Activated CD8-positive, alpha-beta T cell treated with anti-CD3 and anti-CD28 coated beads for 36 hours (primary cell): ENCODE results near the gene RAB3GAP2. TPM values are rescaled to one million over a fixed set of nuclear protein-coding genes. Genes with fewer than 3 reads are reported as not detected.
A peak's percentile ranks its signal among the peaks of the same experiment; 100 is the strongest.

Experiments
- ATAC-seq: fragments of 200-7000 bp; cut with Tn5 transposase; one replicate; pipeline ENCODE4 v1.10.0; 2021; ENCODE audit warnings: mild to moderate bottlenecking, moderate library complexity
- CTCF ChIA-PET: fragments of 350-600 bp; sonication (Branson Sonifier 250); formaldehyde crosslinking; loops from one replicate; lab custom pipeline; 2021; ENCODE audit warnings: antibody characterized with exemption; lab: Charles Lee
- POLR2A ChIA-PET: fragments of 350-600 bp; sonication (Branson Sonifier 250); formaldehyde crosslinking; loops from one replicate; lab custom pipeline; 2021; ENCODE audit warnings: antibody characterized with exemption; lab: Charles Lee
- DNase-seq: peaks from one replicate; pipeline ENCODE4 v3.0.0-alpha.2; 2020
- H3K27ac Mint-ChIP-seq: one replicate; pipeline ENCODE4 v1.8.0; 2021; ENCODE audit warnings: mild to moderate bottlenecking, mixed read lengths
- H3K27me3 Mint-ChIP-seq: one replicate; pipeline ENCODE4 v1.8.0; 2021; ENCODE audit warnings: mixed read lengths
- H3K36me3 Mint-ChIP-seq: one replicate; pipeline ENCODE4 v1.8.0; 2021; ENCODE audit warnings: low read depth, mixed read lengths
- H3K4me1 Mint-ChIP-seq: one replicate; pipeline ENCODE4 v1.8.0; 2021; ENCODE audit warnings: low read depth, mixed read lengths
- H3K4me3 Mint-ChIP-seq: one replicate; pipeline ENCODE4 v1.8.0; 2021; ENCODE audit warnings: mild to moderate bottlenecking, moderate library complexity, mixed read lengths
- H3K9me3 Mint-ChIP-seq: one replicate; pipeline ENCODE4 v1.8.0; 2021; ENCODE audit warnings: mixed read lengths
- intact Hi-C: fragments of 100-400 bp; cut with micrococcal nuclease; formaldehyde crosslinking; loops from one replicate; pipeline ENCODE4 v1.10.0; 2022
- total RNA-seq, 2 experiments: library from RNA; stranded (reverse); gene quantifications; one replicate each; pipeline ENCODE4 v1.2.3, GENCODE V29; 2021
- TF ChIP-seq, protein P1 (sequence below): fragments of 200-600 bp; IDR thresholded peaks from one replicate; pipeline ENCODE4 v1.8.0; 2022; ENCODE audit warnings: antibody characterized with exemption, mild to moderate bottlenecking

The RAB3GAP2 gene
- total RNA-seq, 2 experiments from 2014 or later, result 50.6 to 53.5 TPM

DNA sequence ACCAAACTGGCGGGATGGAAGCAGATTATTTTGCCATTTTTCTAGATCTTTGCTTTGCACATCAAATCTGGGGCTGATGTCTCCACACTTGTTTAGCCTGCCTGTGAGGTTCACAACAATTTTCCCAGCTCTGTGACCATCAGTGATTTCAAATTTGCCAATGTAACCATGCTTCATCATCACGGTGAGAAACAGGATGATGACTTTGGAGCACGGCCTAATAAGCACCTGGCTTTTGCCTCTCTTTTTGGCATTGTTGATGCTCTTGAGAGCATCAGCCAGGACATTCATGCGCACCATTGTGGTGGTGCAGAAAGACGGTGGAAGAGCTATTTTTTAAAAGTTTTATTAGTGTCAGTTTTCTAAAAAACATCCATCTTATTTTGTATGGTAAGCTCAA lies 128.2 kb downstream of the RAB3GAP2 start:
- no peak overlapping the region for H3K27ac Mint-ChIP-seq
- H3K4me1 Mint-ChIP-seq, result no peaks in the 10 kb centered on the region
- TF ChIP-seq, protein P1, sequence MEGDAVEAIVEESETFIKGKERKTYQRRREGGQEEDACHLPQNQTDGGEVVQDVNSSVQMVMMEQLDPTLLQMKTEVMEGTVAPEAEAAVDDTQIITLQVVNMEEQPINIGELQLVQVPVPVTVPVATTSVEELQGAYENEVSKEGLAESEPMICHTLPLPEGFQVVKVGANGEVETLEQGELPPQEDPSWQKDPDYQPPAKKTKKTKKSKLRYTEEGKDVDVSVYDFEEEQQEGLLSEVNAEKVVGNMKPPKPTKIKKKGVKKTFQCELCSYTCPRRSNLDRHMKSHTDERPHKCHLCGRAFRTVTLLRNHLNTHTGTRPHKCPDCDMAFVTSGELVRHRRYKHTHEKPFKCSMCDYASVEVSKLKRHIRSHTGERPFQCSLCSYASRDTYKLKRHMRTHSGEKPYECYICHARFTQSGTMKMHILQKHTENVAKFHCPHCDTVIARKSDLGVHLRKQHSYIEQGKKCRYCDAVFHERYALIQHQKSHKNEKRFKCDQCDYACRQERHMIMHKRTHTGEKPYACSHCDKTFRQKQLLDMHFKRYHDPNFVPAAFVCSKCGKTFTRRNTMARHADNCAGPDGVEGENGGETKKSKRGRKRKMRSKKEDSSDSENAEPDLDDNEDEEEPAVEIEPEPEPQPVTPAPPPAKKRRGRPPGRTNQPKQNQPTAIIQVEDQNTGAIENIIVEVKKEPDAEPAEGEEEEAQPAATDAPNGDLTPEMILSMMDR, result no peak
- no peak for ATAC-seq
- intact Hi-C loops, result no loop called here
- no peaks in the 10 kb centered on the region for H3K9me3 Mint-ChIP-seq
- ChIA-PET CTCF (interaction anchor here (1.3 to 1.5 kb wide), 2 partner anchors 8 to 9 kb away, joined by 3 to 4 read pairs; no protein-coding TSS in a partner anchor), POLR2A (no interaction called here)
- peaks cover 46% of the 10 kb centered on the region for H3K36me3 Mint-ChIP-seq
- H3K27me3 Mint-ChIP-seq, result no peaks in the 10 kb centered on the region
- no peak overlapping the region for H3K4me3 Mint-ChIP-seq
- no peak for DNase-seq

DNA sequence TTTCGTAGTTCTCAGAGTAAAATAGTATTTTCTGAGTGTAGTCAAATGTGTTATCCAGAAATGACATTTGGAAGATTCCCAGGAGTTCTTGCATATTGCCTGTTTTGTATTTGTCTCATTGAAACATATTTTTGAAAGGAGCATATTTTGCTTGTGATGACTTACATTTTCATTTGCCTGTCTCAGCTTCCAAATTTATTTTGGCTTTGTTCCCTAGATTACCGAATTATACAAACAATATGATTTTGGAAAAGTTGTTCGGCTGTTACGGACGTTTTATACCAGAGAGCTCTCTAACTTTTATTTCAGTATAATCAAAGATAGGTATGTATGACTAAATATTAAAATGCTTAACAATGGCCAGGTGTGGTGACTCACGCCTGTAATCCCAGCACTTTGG lies 132.3 kb downstream of the RAB3GAP2 start:
- POLR2A ChIA-PET, result interaction anchor here (0.6 kb wide), 1 partner anchor 916 kb away, joined by 3 read pairs; no protein-coding TSS in a partner anchor
- intact Hi-C loops, result no loop called here
- no peak for ATAC-seq
- H3K27ac Mint-ChIP-seq, result no peak overlapping the region
- H3K4me3 Mint-ChIP-seq, result no peak overlapping the region
- no peaks in the 10 kb centered on the region for H3K27me3 Mint-ChIP-seq
- H3K36me3 Mint-ChIP-seq, result peaks cover 39% of the 10 kb centered on the region
- CTCF ChIA-PET, result no interaction called here
- DNase-seq, result no peak
- peaks cover 11% of the 10 kb centered on the region for H3K4me1 Mint-ChIP-seq
- TF ChIP-seq, protein P1, result no peak
- H3K9me3 Mint-ChIP-seq, result no peaks in the 10 kb centered on the region

- ChIA-PET CTCF (interaction anchor here (1.3 kb wide), 1 partner anchor 47 kb away, joined by 3 read pairs; the partner anchor contains the start of gene BPNT1), POLR2A (no interaction called here)
- Mint-ChIP-seq H3K9me3 (no peaks in the 10 kb centered on the region), H3K36me3 (peaks cover 36% of the 10 kb centered on the region), H3K27me3 (no peaks in the 10 kb centered on the region), H3K27ac (peak overlapping the region; percentile 71), H3K4me3 (no peak overlapping the region), H3K4me1 (peaks cover 11% of the 10 kb centered on the region)
- ATAC-seq, result peak; percentile 61
- no peak for DNase-seq
- intact Hi-C loops, result no loop called here
- TF ChIP-seq, protein P1, result no peak
Measured at GRCh38 chr1:220137019-220137786, 135.1 kb downstream of the RAB3GAP2 start.

DNA sequence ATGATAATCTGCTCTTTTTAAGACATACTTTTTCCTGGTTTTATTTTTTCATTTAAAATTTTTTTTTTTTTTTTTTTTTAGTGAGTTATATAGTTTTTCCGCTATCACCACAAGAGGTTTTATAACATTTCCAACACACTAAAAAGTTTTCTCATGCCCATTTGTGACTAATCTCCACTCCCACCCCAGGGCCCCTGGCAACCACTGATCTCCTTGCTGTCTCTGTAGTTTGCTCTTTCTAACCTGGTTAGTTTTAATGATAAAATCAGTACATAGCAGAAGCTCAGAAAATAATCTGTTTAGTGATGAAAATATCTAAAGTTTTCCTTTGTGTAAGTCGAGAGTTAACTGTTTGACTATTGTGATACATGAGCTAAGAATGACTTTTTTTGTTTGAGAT lies 136.5 kb downstream of the RAB3GAP2 start:
- H3K27ac Mint-ChIP-seq, result peak overlapping the region; percentile 43
- no peak overlapping the region for H3K4me3 Mint-ChIP-seq
- DNase-seq (peak; percentile 37), ATAC-seq (peak; percentile 49)
- H3K4me1 Mint-ChIP-seq, result peaks cover 11% of the 10 kb centered on the region
- POLR2A ChIA-PET, result no interaction called here
- H3K9me3 Mint-ChIP-seq, result no peaks in the 10 kb centered on the region
- CTCF ChIA-PET, result interaction anchor here (0.6 kb wide), 1 partner anchor 9 kb away, joined by 3 read pairs; no protein-coding TSS in a partner anchor
- intact Hi-C loops, result no loop called here
- TF ChIP-seq, protein P1, result no peak
- H3K36me3 Mint-ChIP-seq, result peaks cover 32% of the 10 kb centered on the region
- H3K27me3 Mint-ChIP-seq, result no peaks in the 10 kb centered on the region
